Cardiac septum (tissue), 1 donor: ENCODE data around the gene LLGL2. TPM values are rescaled to one million over a fixed set of nuclear protein-coding genes. Genes with fewer than 3 reads are reported as not detected.

Source experiments
- DNase-seq: peaks from one replicate; pipeline ENCODE4 v3.0.0-alpha.2; 2020; ENCODE audit warnings: low spot score
- intact Hi-C: fragments of 100-400 bp; cut with DNase I; formaldehyde crosslinking; loops from one replicate; pipeline ENCODE4 v1.14.0; 2022
- total RNA-seq: library from RNA; stranded (reverse); fragmentation: NEBNext Ultra II Directional; extraction: Animal tissue kit (Norgen Biotek cat#: 25700); gene quantifications from one replicate; pipeline ENCODE4 v1.2.1, GENCODE V29; 2021
- donor health status: DM: no; HTN: no; CAD: no.

Gene LLGL2
- total RNA-seq, 1 donor from 2014 or later: 4.7 TPM

GRCh38 chr17:75504347-75505151, 20.9 kb upstream of the LLGL2 start:
- no peak for DNase-seq

GRCh38 chr17:75505152-75505409, 20.4 kb upstream of the LLGL2 start:
- no peak for DNase-seq

More at GRCh38 chr17:75504347-75505151, 20.9 kb upstream of the LLGL2 start:
- intact Hi-C loops: no loop called here

GRCh38 chr17:75505640-75506039, 19.9 kb upstream of the LLGL2 start:
- no peak for DNase-seq
- intact Hi-C loops: no loop called here

More at GRCh38 chr17:75505152-75505409, 20.4 kb upstream of the LLGL2 start:
- intact Hi-C loops: no loop called here

DNA sequence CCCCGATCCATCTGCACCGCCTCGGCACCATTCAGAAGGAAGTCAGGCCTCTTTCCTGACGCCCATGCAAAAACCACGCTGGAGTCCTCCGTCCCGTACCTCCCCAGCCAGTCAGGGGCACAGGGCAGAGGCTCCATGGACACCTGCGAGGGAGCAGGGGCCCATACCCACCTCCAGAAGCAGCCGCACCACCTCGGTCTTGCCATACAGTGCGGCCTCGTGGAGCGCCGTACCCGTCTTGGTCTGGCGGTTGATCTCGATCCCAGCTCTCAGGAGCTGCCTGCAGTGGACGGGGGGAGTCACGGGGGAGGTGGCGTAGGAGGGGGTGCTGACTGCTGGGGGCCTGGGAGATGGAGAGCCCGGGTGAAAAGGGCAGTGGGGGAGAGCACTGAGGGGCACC, 19.4 kb upstream of the LLGL2 start:
- intact Hi-C loops: no loop called here
- no peak for DNase-seq

DNA sequence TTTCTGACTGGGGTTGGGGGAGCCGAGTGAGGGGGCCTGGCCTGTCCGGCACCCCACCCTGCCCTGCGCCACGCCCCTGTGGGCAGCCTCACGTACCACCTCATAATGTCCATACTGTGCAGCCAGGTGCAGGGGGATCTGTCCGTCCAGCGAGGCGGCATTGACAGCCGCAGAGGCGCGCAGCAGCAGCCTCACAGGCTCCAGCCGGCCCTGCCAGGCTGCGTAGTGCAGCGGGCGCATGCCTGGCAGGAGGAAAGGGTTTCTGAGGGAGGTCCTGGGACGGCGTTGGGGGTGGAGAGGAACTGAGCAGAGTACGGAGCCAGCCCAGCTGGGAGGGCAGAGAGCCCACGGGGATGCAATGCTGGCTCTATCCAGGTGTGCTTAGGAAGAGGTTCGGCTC, 18.6 kb upstream of the LLGL2 start:
- no peak for DNase-seq

GRCh38 chr17:75507733-75508719, 17.5 kb upstream of the LLGL2 start:
- intact Hi-C loops: no loop called here

More for the DNA sequence above, 18.6 kb upstream of the LLGL2 start:
- intact Hi-C loops: no loop called here

DNA sequence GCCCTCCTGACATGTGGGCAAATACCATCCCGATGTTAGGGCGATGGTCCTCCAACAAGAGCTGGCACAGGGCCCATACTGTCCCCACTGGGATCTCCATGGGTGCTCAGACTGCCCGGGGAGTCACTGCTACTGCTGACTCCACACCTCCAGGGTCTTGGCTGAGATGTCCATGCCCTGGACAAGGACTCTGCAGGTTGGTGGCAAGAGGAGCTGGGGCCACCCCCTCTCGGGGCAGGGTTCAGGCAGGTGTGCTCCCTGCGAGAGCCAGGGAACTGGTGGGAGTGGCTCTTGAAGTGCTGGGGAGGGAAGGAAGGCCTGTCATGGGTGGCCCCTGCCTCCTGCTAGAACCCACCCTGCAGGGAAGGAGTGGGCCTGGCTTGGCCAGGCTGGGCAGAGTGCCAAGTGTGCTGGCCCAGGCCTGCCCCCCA, 16.6 kb upstream of the LLGL2 start:
- intact Hi-C loops: no loop called here
- no peak for DNase-seq

More at GRCh38 chr17:75507733-75508719, 17.5 kb upstream of the LLGL2 start:
- DNase-seq: no peak

GRCh38 chr17:75509528-75510258, 15.8 kb upstream of the LLGL2 start:
- DNase-seq: peak; percentile 86
- intact Hi-C loops: loop anchor here (5.0 kb wide), 1 partner anchor 67 kb away; no protein-coding TSS in a partner anchor

DNA sequence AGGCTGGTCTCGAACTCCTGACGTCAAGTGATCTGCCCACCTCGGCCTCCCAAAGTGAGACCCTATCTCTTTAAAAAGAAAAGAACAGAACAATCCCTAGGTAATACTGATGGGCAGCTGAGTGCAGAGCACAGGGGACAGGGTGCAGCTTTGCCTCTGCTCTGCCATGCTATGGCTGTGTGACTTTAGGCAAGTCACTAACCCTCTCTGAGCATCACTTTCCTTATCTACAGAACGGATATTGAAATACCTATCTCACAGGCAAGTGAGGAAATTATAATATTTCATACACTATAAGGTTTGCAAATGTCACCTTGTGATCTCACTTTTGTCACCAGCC, 14.3 kb upstream of the LLGL2 start:
- intact Hi-C loops: loop anchor here (5.0 kb wide), 1 partner anchor 69 kb away; no protein-coding TSS in a partner anchor

DNA sequence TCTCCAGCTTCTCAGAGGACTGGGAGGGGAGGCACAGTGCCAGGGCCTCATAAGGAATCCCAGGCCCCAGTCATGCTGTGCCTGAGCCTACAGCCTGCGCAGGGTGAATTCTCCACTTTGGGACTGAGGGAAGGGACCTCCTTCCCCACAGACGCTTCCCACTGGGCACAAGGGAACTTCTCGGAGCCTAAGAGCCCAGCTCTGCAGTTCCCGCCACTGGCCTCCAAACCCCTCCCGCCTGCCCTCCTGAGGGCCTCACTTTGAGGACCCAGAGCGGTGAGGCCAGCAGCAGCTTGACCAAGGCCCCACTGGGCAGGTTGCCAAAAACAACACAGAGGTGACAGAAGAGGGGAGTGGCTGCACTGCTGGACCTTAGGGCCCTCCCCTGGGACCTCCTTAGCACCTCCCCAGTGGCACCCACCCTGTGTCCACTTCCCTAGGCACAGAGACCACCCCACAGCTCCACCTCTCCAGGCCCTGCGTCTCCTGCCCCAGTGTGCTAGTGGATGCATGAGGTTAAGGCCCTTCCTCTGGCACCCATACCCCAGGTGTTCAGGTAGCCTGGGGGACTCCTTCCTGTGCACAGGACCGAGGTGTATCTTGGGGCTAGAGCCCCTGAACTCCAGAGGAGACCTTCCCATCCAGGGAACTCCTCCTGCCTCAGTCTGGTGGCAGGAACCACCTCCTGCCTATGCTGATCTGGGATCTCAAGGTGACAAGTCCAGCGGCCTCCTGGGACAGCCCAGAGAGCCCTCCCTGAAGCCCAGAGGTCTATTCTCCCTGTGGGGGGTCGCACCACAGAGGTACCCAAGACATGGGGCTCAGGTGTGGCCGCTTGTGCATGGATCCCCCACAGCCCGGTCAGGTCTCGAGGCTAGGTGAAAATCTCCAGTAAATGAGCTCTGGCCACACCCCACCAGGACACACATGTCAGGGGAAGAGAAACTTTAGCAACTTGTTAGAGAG, 13.6 kb upstream of the LLGL2 start:
- intact Hi-C loops: loop anchor here (5.0 kb wide), 1 partner anchor 70 kb away; no protein-coding TSS in a partner anchor
- DNase-seq: peak; percentile 86

More for the DNA sequence above, 14.3 kb upstream of the LLGL2 start:
- no peak for DNase-seq

GRCh38 chr17:75512926-75513640, 12.4 kb upstream of the LLGL2 start:
- intact Hi-C loops: loop anchor here (5.0 kb wide), 1 partner anchor 71 kb away; no protein-coding TSS in a partner anchor
- DNase-seq: no peak

- DNase-seq: no peak
- intact Hi-C loops: loop anchor here (5.0 kb wide), 1 partner anchor 71 kb away; no protein-coding TSS in a partner anchor
These were observed 11.9 kb upstream of the LLGL2 start for GRCh38 chr17:75513641-75514000.

- intact Hi-C loops: loop anchor here (5.0 kb wide), 1 partner anchor 72 kb away; no protein-coding TSS in a partner anchor
- no peak for DNase-seq
These were observed 11.1 kb upstream of the LLGL2 start for GRCh38 chr17:75514299-75514918.

DNA sequence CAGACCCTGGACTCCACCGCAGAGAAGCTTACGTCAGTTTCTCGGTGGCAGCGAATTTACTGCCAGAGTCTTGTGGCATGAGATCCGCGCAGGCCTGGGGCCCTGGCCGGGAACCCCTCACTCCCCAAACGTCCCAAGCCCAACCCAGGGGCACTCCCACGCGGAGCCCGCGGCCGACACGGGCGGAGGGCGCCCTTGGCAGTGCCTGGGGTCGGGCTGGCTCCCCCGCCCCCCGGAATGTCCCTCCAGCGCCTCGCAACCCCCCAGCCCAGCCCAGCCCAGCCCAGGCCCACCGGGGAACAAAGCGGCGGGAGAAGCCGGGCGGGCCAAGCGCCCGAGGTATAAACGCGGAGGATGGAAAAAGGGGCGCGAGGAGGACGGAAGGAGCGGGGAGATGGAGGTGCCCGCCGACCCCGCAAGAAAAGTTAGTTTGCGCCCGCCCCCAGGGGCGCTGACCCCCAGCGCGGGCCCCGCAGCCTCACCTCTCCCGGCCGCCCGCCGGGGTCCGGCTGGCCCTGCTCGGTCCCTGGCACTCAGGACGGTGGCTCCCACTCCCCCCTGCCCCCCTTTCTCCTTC, 10.5 kb upstream of the LLGL2 start:
- no peak for DNase-seq

DNA sequence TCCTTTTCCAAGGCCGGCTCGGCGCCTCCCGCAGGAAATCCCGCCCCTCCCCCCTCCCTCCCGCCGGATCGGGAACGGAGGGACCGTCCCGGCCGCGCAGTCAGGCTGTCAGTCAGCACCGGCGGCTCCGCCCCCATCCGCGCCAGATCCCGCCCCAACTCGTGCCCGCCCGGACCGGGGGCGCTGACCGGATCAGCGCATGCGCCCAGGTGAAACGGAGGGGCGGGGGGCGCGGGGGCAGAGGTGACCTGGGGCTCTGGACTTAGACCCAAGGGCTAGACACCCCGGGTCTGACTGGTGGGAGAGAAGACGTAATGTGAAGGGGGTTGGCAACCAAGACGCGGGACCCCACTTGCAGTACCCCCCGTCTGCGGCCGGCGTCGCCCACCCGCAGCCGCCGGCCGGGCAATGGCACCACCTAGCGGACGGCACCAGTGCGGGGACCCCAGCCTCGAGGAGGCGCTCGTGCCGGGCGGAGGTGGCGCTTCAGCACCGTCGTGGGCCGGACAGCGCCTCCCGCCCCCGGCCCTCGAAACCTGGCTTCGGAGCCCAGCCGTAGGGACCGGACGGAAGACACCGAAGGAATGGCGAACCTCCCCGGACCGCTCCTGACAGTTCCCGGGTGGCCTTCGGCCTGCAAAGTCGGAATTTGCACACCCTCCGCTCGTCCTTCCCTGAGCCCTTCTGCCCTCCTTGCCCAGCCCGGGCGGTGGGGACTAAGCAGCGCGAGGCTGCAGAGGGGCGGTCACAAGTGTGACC, 9.8 kb upstream of the LLGL2 start, which contains the start of gene CASKIN2:
TSS of gene CASKIN2 (minus strand) at position 42 of the 759 bp plus-strand sequence. CDS start 1,733 bp downstream, outside the sequence.
- peak; percentile 97 for DNase-seq
- intact Hi-C loops: loop anchor here (1.0 to 5.0 kb wide), 4 partner anchors 72 to 243 kb away; partner anchors contain the start of genes GRB2, MIF4GD and MYO15B

More for the DNA sequence above, 10.5 kb upstream of the LLGL2 start:
- intact Hi-C loops: loop anchor here (1.0 to 5.0 kb wide), 5 partner anchors 72 to 243 kb away; partner anchors contain the start of genes GRB2, MIF4GD and MYO15B

DNA sequence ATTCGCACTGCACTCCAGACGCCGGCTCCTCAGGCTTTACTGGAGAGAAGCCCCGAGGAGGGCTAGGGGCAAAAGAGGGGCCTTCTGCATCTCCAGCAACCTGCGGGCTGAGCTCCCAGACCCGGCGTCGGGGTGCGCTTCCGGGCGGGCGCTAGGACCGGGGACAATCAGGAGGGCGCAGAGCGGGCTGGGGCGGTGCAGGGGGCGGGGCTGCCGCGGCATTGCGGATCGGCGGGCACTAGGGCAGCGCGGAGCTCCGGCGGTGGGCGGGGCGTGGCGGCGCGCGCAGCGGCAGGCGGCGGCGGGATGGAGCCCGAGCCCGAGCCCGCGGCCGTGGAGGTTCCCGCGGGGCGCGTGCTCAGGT, 9.3 kb upstream of the LLGL2 start, which contains the start of gene TSEN54:
TSS of gene TSEN54 (plus strand) at position 274 of the 364 bp plus-strand sequence. CDS start at position 307, 33 bp downstream.
- intact Hi-C loops: loop anchor here (5.0 kb wide), 3 partner anchors 71 to 244 kb away; partner anchors contain the start of genes GRB2, MIF4GD and MYO15B

More for the DNA sequence above, 9.3 kb upstream of the LLGL2 start, which contains the start of gene TSEN54:
- peak; percentile 98 for DNase-seq
